Osteoblast (primary cell): Measurements from ENCODE around the gene TBC1D4. TPM values are rescaled to one million over a fixed set of nuclear protein-coding genes. Genes with fewer than 3 reads are reported as not detected.

ENCODE experiments used
- DNase-seq: peaks from one replicate; pipeline ENCODE4 v3.0.0; 2011; ENCODE audit warnings: low spot score, mixed read lengths; ENCODE audit not compliant: insufficient read length; ENCODE audit errors: missing footprints
- H2AFZ ChIP-seq: 2 replicates; pipeline ENCODE4 v1.6.0; 2011; ENCODE audit warnings: mild to moderate bottlenecking, low read length
- H3K27ac ChIP-seq: 2 replicates; pipeline ENCODE4 v1.5.1; 2011; ENCODE audit warnings: mild to moderate bottlenecking, low read depth, low read length, moderate library complexity
- H3K27me3 ChIP-seq: 2 replicates; pipeline ENCODE4 v1.6.0; 2012; ENCODE audit warnings: mild to moderate bottlenecking, control low read depth, inconsistent platforms, low read length, moderate library complexity; ENCODE audit not compliant: insufficient read depth
- H3K36me3 ChIP-seq: 2 replicates; pipeline ENCODE4 v1.5.1; 2011; ENCODE audit warnings: mild to moderate bottlenecking, low read length, control low read depth, moderate library complexity; ENCODE audit not compliant: insufficient read depth
- H3K4me1 ChIP-seq: 2 replicates; pipeline ENCODE4 v1.5.1; 2011; ENCODE audit warnings: mild to moderate bottlenecking, low read length, control low read depth, moderate library complexity; ENCODE audit not compliant: insufficient read depth
- H3K4me2 ChIP-seq: 2 replicates; pipeline ENCODE4 v1.6.0; 2011; ENCODE audit warnings: mild to moderate bottlenecking, low read length; ENCODE audit not compliant: insufficient read depth
- H3K4me3 ChIP-seq: fragments of 200-600 bp; sonication (generic); 3 replicates; pipeline ENCODE4 v1.5.1; 2012; ENCODE audit warnings: mild to moderate bottlenecking, low read length, inconsistent platforms; ENCODE audit not compliant: insufficient read depth
- H3K79me2 ChIP-seq: 2 replicates; pipeline ENCODE4 v1.6.0; 2012; ENCODE audit warnings: mild to moderate bottlenecking, low read length, control low read depth, inconsistent platforms; ENCODE audit not compliant: insufficient read depth
- H3K9me3 ChIP-seq: 2 replicates; pipeline ENCODE4 v1.5.1; 2011; ENCODE audit warnings: low read depth, low read length, control low read depth
- H4K20me1 ChIP-seq: 2 replicates; pipeline ENCODE4 v1.6.0; 2012; ENCODE audit warnings: mild to moderate bottlenecking, low read length, control low read depth; ENCODE audit not compliant: insufficient read depth
- CTCF ChIP-seq: IDR thresholded peaks from 2 replicates; pipeline ENCODE4 v1.5.1; 2011; ENCODE audit warnings: mild to moderate bottlenecking, low read depth, low read length, moderate library complexity; ENCODE audit errors: extremely low read depth
- total RNA-seq: library from RNA; depleted of rRNA; stranded (reverse); fragments of >200 nt; gene quantifications from 2 replicates; pipeline ENCODE4 v1.2.3, GENCODE V29; 2012

Gene TBC1D4
- total RNA-seq, 1 donor = 19.5 TPM

GRCh38 chr13:75255653-75256052 lies 226.3 kb downstream of the TBC1D4 start:
- Histone ChIP-seq H3K36me3 (no peaks in the 10 kb centered on the region), H3K27me3 (no peaks in the 10 kb centered on the region), H3K4me1 (peaks cover 9% of the 10 kb centered on the region), H3K4me3 (no peak overlapping the region), H2AFZ (no peak overlapping the region), H3K27ac (no peak overlapping the region), H3K4me2 (no peak overlapping the region), H4K20me1 (no peaks in the 10 kb centered on the region), H3K79me2 (no peaks in the 10 kb centered on the region), H3K9me3 (no peaks in the 10 kb centered on the region)
- TF ChIP-seq CTCF = no peak
- no peak for DNase-seq

GRCh38 chr13:75255147-75255546 lies 226.8 kb downstream of the TBC1D4 start:
- Histone ChIP-seq H3K4me1 (peaks cover 14% of the 10 kb centered on the region), H3K36me3 (no peaks in the 10 kb centered on the region), H4K20me1 (no peaks in the 10 kb centered on the region), H3K79me2 (no peaks in the 10 kb centered on the region), H3K27ac (no peak overlapping the region), H3K27me3 (no peaks in the 10 kb centered on the region), H3K9me3 (no peaks in the 10 kb centered on the region), H3K4me2 (no peak overlapping the region), H2AFZ (no peak overlapping the region), H3K4me3 (no peak overlapping the region)
- no peak for DNase-seq
- TF ChIP-seq CTCF = no peak

- H2AFZ ChIP-seq = no peak overlapping the region
- H3K4me2 ChIP-seq = peak overlapping the region; percentile 57
These were observed 230.8 kb downstream of the TBC1D4 start for GRCh38 chr13:75251188-75251587.

More at GRCh38 chr13:75251188-75251587, 230.8 kb downstream of the TBC1D4 start:
- no peak for DNase-seq
- Histone ChIP-seq H3K36me3 (no peaks in the 10 kb centered on the region), H3K4me1 (peaks cover 15% of the 10 kb centered on the region), H3K4me3 (no peak overlapping the region), H4K20me1 (no peaks in the 10 kb centered on the region), H3K27ac (peak overlapping the region; percentile 77), H3K27me3 (no peaks in the 10 kb centered on the region), H3K79me2 (no peaks in the 10 kb centered on the region), H3K9me3 (no peaks in the 10 kb centered on the region)
- TF ChIP-seq CTCF = no peak
